GM21825 (cell line): ENCODE data around the gene ZNF486.
"Not testable (repeated sequence)": the region's sequence is repeated elsewhere in the genome, so short reads cannot be mapped to it uniquely, and the experiment has no call there.

Source experiments
- ATAC-seq: cut with Tn5 transposase; IDR thresholded peaks from one replicate; pipeline ENCODE4 v1.9.1; 2021; ENCODE audit warnings: mild to moderate bottlenecking, moderate library complexity; ENCODE audit not compliant: unreplicated experiment

ZNF486 gene

GRCh38 chr19:20221605-20222004 is 54.6 kb downstream of the ZNF486 start:
- not testable (repeated sequence) for ATAC-seq

DNA sequence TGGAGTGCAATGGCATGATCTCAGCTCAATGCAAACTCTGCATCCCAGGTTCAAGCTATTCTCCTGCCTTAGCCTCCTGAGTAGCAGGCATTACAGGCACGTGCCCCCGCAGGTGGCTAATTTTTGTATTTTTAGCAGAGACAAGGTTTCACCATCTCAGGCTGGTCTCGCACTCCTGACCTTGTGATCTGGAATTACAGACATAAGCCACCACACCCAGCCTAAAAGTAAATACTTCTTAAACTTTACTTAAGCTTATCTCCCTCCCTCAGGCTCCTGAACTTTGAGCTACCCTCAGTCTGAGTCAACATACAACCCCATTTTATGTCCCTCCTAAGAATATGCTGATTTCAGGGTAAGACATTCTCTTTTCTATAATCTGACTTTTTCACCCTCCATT is 66.1 kb downstream of the ZNF486 start:
- ATAC-seq, result no peak

DNA sequence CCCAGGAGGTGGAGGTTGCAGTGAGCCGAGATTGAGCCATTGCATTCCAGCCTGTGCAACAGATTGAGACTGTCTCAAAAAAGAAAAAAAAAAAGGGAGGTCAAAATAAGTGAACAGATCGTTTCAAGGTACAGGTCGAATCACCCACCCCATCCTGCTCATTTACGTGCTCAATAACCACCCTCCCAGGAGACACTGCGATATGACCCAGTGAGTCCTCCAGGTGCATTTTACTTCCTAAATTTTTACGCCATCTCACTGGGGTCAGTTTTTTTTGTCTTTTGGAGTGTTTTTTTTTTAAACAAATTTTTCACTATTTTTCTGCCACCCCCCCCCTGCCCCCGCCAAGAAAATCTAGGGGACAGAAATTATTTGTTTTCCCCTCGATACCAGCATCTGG is 68.1 kb downstream of the ZNF486 start:
- no peak for ATAC-seq

- peak; percentile 86 for ATAC-seq
Observed at GRCh38 chr19:20237773-20238623, 71.0 kb downstream of the ZNF486 start.

DNA sequence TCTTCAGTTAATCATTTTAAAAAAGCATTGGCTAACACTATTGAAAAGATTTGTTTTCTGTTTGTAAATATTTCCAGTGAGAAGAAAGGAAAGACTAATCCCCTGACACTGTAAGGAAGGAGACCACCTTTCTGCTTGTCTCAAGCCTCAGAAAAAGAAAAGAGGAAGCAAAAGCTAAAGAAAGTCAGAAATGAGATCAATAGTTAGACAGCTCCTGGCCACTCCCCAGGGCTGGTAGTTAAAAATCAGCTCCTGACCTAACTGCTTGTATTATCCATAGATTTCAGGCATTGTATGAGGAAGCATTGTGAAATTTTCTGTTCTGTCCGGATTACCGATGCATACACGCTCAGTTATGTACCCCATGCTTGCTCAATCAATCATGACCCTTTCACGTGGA is 76.6 kb downstream of the ZNF486 start:
- ATAC-seq, result no peak

DNA sequence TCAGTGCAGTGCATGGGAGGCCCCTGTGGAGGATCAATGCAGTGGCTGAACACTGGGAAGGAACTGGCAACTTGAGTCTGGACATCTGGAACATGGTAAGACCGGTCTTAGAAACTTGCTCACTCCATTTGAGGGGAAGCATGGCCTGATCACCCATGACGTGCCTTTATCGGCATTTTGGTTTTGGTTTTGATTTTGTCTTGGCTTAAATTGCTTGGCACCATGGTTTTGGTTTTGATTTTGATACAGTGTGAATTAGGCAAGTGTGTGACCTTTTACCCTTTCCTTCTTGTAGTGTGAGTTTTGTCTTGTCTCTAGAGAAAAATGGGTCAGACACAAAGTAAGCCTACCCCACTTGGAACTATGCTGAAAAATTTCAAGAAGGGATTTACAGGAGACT is 77.3 kb downstream of the ZNF486 start:
- no peak for ATAC-seq

DNA sequence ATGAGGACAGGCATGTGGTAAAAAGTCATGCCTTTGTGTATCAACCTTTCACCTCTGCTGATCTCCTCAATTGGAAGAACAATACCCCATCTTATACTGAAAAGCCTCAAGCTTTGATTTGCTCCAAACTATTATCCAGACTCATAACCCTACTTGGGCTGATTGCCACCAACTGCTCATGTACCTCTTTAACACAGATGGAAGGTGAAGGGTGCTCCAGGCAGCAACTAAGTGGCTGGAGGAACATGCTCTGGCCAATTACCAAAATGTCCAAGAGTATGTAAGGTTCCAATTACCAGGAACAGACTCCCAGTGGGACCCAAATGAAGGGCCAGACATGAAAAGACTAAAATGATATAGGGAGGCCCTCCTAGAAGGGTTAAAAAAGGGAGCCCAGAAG is 78.3 kb downstream of the ZNF486 start:
- no peak for ATAC-seq

- ATAC-seq, result no peak
Observed at GRCh38 chr19:20247016-20247683, 80.1 kb downstream of the ZNF486 start.

DNA sequence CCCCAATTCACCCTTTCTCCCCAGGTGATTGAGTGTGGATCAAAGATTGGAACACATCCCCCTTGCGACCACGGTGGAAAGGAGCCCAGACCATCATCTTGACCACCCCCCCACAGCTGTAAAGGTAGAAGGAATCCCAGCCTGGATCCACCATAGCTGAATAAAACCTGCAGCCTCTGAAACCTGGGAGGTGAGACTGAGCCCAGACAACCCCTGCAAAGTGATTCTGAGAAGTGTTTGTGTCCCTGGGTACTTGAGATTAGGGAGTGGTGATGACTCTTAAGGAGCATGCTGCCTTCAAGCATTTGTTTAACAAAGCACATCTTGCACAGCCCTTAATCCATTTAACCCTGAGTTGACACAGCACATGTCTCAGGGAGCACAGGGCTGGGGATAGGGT is 81.2 kb downstream of the ZNF486 start:
- not testable (repeated sequence) for ATAC-seq
